OCI-LY7 (cell line): ENCODE measurements around the gene NGEF. TPM values are rescaled to one million over a fixed set of nuclear protein-coding genes. Genes with fewer than 3 reads are reported as not detected.

Experiments used
- BruUV-seq: library from RNA; stranded (reverse); fragments of 400-500 nt; replicated peaks from 2 replicates; lab custom pipeline; 2021; lab: Mats Ljungman, UMichigan
- CTCF ChIA-PET: fragments of 300-600 bp; sonication (Branson Sonifier 250); formaldehyde crosslinking; loops from one replicate; lab custom pipeline; 2022; ENCODE audit warnings: antibody characterized with exemption; ENCODE audit not compliant: unreplicated experiment; lab: Charles Lee
- POLR2A ChIA-PET: fragments of 300-600 bp; sonication (Branson Sonifier 250); formaldehyde crosslinking; loops from one replicate; lab custom pipeline; 2022; ENCODE audit warnings: antibody characterized with exemption; lab: Charles Lee
- DNase-seq: peaks from one replicate; pipeline ENCODE4 v3.0.0-alpha.2; 2015; ENCODE audit warnings: low spot score
- H2AFZ ChIP-seq: fragments of 200-600 bp; sonication (generic), shearing (Covaris generic); 2 replicates; pipeline ENCODE4 v1.6.1; 2014; ENCODE audit warnings: mild to moderate bottlenecking, antibody characterized with exemption, low read length, moderate library complexity
- H3K27ac ChIP-seq: fragments of 200-600 bp; sonication (generic); 2 replicates; pipeline ENCODE4 v1.5.1; 2014; ENCODE audit warnings: mixed run types, low read depth, mild to moderate bottlenecking, moderate library complexity, low read length, inconsistent platforms; ENCODE audit not compliant: poor library complexity, severe bottlenecking
- H3K36me3 ChIP-seq: fragments of 200-600 bp; sonication (generic); 2 replicates; pipeline ENCODE4 v1.6.1; 2014; ENCODE audit warnings: mild to moderate bottlenecking, antibody characterized with exemption, low read length, moderate library complexity, mixed read lengths; ENCODE audit not compliant: insufficient read depth
- H3K4me1 ChIP-seq: fragments of 200-600 bp; sonication (generic); 2 replicates; pipeline ENCODE4 v1.5.1; 2014; ENCODE audit warnings: mild to moderate bottlenecking, low read length; ENCODE audit not compliant: insufficient read depth, poor library complexity, severe bottlenecking
- H3K4me2 ChIP-seq: fragments of 200-600 bp; sonication (generic); 2 replicates; pipeline ENCODE4 v1.6.1; 2014; ENCODE audit warnings: mild to moderate bottlenecking, low read length
- H3K4me3 ChIP-seq: fragments of 200-600 bp; sonication (generic); 2 replicates; pipeline ENCODE4 v1.5.1; 2014; ENCODE audit warnings: mild to moderate bottlenecking, low read depth, low read length; ENCODE audit not compliant: poor library complexity, severe bottlenecking
- H3K79me2 ChIP-seq: fragments of 200-600 bp; sonication (generic); 2 replicates; pipeline ENCODE4 v1.6.1; 2016; ENCODE audit warnings: low read depth, mild to moderate bottlenecking, low read length, moderate library complexity, mixed read lengths; ENCODE audit not compliant: insufficient read depth
- H3K9me2 ChIP-seq: fragments of 200-600 bp; sonication (generic); 2 replicates; pipeline ENCODE4 v1.6.1; 2016; ENCODE audit warnings: mild to moderate bottlenecking, low read length, mixed read lengths; ENCODE audit not compliant: insufficient read depth
- H3K9me3 ChIP-seq: fragments of 200-600 bp; sonication (generic); 2 replicates; pipeline ENCODE4 v1.6.1; 2014; ENCODE audit warnings: mild to moderate bottlenecking, mixed run types, low read length, mixed read lengths
- H4K20me1 ChIP-seq: fragments of 200-600 bp; sonication (generic); 2 replicates; pipeline ENCODE4 v1.6.1; 2014; ENCODE audit warnings: mild to moderate bottlenecking, antibody characterized with exemption, low read length, moderate library complexity, mixed read lengths; ENCODE audit not compliant: insufficient read depth
- CTCF ChIP-seq: fragments of 200-600 bp; sonication (generic); conservative IDR thresholded peaks from 2 replicates; pipeline ENCODE4 v1.5.1; 2014; ENCODE audit warnings: mild to moderate bottlenecking, antibody characterized with exemption, low read length, moderate library complexity, mixed read lengths
- EZH2phosphoT487 ChIP-seq: fragments of 200-600 bp; sonication (generic); IDR thresholded peaks from 2 replicates; pipeline ENCODE4 v1.6.1; 2018; ENCODE audit warnings: low read depth, borderline replicate concordance, mild to moderate bottlenecking, mixed run types, antibody characterized with exemption, low read length, moderate library complexity, mixed read lengths
- intact Hi-C: fragments of 100-400 bp; cut with micrococcal nuclease; formaldehyde crosslinking; loops from one replicate; pipeline ENCODE4 v1.10.0; 2022; ENCODE audit not compliant: unreplicated experiment
- total RNA-seq, 2 experiments: library from RNA; depleted of rRNA in 1 of 2; stranded (reverse); fragments of >200 nt in 1 of 2; shearing (Covaris generic) in 1 of 2; gene quantifications; 2 replicates each; pipeline ENCODE4 v1.2.3, GENCODE V29; 2014 to 2022

The NGEF gene
- total RNA-seq, 2 experiments from 2014 or later = 0.82 TPM; not detected in 1

- Histone ChIP-seq H3K79me2 (no peaks in the 10 kb centered on the region), H3K4me2 (no peak overlapping the region), H3K27ac (no peak overlapping the region), H3K9me3 (no peaks in the 10 kb centered on the region), H3K4me3 (no peak overlapping the region), H2AFZ (no peak overlapping the region), H3K9me2 (no peaks in the 10 kb centered on the region), H3K36me3 (no peaks in the 10 kb centered on the region), H3K4me1 (no peaks in the 10 kb centered on the region), H4K20me1 (no peaks in the 10 kb centered on the region)
- no TSS peak for BruUV-seq
- ChIA-PET POLR2A (interaction anchor here (0.9 kb wide), 1 partner anchor 91 kb away, joined by 3 read pairs; no protein-coding TSS in a partner anchor), CTCF (interaction anchor here (0.7 kb wide), 1 partner anchor 73 kb away, joined by 4 read pairs; no protein-coding TSS in a partner anchor)
- no peak for DNase-seq
- no peak for TF ChIP-seq EZH2phosphoT487
- intact Hi-C loops = no loop called here
These were observed 131.0 kb downstream of the NGEF start for GRCh38 chr2:232882085-232882484.

DNA sequence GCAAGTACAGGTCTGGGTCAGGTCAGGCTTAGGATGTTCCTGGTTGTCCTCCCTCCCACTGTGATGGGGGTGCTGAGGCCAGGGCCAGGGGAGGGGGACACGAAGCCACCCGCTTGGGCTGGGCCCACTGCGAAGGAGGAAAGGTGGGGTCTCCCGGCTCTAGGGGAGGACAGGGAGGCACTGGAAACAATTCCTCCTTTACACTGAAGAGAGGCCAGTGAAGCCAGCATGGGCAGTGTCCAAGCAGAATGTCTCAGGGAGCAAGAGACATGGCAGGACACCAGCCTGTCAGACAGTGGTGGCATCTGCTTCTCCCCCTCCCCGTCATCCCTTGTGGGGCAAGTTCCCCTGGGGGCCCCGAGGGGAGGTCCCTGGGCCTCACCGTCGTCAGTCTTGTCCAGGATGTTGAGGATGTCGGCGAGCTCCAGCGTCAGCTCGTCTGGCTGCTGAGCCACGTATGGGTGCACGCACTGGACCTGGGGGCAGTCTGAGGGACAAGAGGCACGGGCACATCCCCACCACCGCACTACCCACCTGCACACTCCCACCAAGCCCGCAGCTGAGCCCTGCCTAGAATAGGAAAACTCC lies 132.2 kb downstream of the NGEF start:
- TF ChIP-seq CTCF = no peak
- no peak for TF ChIP-seq EZH2phosphoT487
- Histone ChIP-seq H3K4me1 (no peaks in the 10 kb centered on the region), H3K4me3 (no peak overlapping the region), H3K36me3 (no peaks in the 10 kb centered on the region), H2AFZ (no peak overlapping the region), H4K20me1 (no peaks in the 10 kb centered on the region), H3K4me2 (no peak overlapping the region), H3K27ac (no peak overlapping the region), H3K9me3 (no peaks in the 10 kb centered on the region), H3K9me2 (no peaks in the 10 kb centered on the region), H3K79me2 (no peaks in the 10 kb centered on the region)
- intact Hi-C loops = no loop called here
- ChIA-PET POLR2A (interaction anchor here (0.6 kb wide), 1 partner anchor 455 kb away, joined by 5 read pairs; no protein-coding TSS in a partner anchor), CTCF (no interaction called here)
- no peak for DNase-seq
- BruUV-seq = no TSS peak

DNA sequence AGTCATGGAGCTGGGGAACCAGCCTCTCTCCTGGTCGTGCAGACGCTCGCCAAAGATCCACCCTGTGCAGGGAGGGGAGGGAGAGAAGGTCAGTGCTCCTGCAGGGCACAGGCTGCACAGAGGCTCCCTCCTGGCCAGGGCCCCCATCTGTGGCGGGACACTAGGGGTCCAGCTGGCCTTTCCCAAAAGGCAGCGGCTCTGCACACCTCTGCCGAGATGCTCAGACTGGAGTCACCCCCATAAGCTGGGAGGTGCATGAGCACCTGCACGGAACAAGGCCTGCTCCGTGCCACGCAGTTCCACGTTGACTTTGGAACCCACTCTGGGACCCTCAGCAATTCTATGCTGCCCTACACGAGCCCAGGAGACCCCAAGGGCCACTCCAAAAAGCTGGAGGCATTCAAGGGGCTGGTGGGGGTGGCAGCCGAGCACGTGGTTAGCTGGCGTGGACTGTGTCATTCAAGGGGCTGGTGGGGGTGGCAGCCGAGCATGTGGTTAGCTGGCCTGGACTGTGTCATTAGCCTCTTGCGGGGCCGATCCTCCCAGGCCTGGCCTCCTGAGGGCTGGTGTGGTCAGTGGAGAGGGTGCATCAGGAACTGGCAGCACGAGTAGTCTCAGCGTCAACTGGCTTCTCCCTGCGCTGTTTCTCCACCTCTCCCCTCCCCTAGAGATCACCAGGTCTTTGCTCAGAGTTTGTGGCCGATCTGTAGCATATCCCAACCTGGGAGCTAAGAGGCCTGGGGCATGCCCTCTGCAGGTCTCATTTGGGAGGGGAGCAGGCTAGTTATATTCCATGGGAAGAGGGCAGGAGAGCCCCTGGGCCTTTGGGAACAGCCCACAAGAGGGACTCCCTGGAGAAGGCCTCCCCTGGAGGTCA lies 133.2 kb downstream of the NGEF start:
- no TSS peak for BruUV-seq
- CTCF ChIA-PET = no interaction called here

More for the DNA sequence above, 133.2 kb downstream of the NGEF start:
- intact Hi-C loops = no loop called here
- no peak overlapping the region for H2AFZ ChIP-seq
- no peaks in the 10 kb centered on the region for H3K36me3 ChIP-seq
- no peaks in the 10 kb centered on the region for H3K9me3 ChIP-seq
- H3K4me2 ChIP-seq = no peak overlapping the region
- POLR2A ChIA-PET = interaction anchor here (0.6 kb wide), 1 partner anchor 255 kb away, joined by 3 read pairs; no protein-coding TSS in a partner anchor
- H3K79me2 ChIP-seq = no peaks in the 10 kb centered on the region
- H3K4me1 ChIP-seq = no peaks in the 10 kb centered on the region
- H3K4me3 ChIP-seq = no peak overlapping the region
- H3K9me2 ChIP-seq = no peaks in the 10 kb centered on the region
- no peak for DNase-seq
- H3K27ac ChIP-seq = no peak overlapping the region
- TF ChIP-seq CTCF = no peak
- TF ChIP-seq EZH2phosphoT487 = no peak
- no peaks in the 10 kb centered on the region for H4K20me1 ChIP-seq
